ENCODE data around the gene GPR146. TPM values are rescaled to one million over a fixed set of nuclear protein-coding genes. Genes with fewer than 3 reads are reported as not detected.

GPR146 gene
- total and polyA plus RNA-seq, 9 of the 15 experiments (the other 6 are each of a cell fraction or from before 2014, with no cell fraction given): 0.22 to 3.6 (median 0.64) TPM; not detected in 2

DNA sequence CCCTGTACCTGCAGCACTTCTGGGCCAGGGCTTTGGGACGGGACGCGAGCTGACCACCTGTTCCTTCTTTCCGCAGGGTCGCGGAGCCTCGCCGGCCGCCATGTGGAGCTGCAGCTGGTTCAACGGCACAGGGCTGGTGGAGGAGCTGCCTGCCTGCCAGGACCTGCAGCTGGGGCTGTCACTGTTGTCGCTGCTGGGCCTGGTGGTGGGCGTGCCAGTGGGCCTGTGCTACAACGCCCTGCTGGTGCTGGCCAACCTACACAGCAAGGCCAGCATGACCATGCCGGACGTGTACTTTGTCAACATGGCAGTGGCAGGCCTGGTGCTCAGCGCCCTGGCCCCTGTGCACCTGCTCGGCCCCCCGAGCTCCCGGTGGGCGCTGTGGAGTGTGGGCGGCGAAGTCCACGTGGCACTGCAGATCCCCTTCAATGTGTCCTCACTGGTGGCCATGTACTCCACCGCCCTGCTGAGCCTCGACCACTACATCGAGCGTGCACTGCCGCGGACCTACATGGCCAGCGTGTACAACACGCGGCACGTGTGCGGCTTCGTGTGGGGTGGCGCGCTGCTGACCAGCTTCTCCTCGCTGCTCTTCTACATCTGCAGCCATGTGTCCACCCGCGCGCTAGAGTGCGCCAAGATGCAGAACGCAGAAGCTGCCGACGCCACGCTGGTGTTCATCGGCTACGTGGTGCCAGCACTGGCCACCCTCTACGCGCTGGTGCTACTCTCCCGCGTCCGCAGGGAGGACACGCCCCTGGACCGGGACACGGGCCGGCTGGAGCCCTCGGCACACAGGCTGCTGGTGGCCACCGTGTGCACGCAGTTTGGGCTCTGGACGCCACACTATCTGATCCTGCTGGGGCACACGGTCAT, 13.3 kb downstream of the GPR146 start:
- DNase-seq (ENCODE audit: extremely low read depth in 1 of 4, low spot score in 3 of 4) (no peak), FAIRE-seq (no peak), ATAC-seq (no peak)
- peaks cover 36 to 83% of the 10 kb centered on the region in 2 experiments for H3K4me1 ChIP-seq (replicated peaks in 1 of 2; ENCODE audit: control insufficient read depth in 2 of 2, insufficient read depth in 2 of 2, low read length in 2 of 2)
- peaks cover 10% of the 10 kb centered on the region; the same call in 1 of the 3 replicates for H3K79me2 ChIP-seq (ENCODE audit: control insufficient read depth, insufficient read depth, low read length)
- no peak overlapping the region for H3K9ac ChIP-seq (ENCODE audit: insufficient read depth in 1 of 2, low read depth in 2 of 2, low read length in 2 of 2)
- H3K36me3 ChIP-seq (ENCODE audit: control insufficient read depth, insufficient read depth, low read length): peaks cover 6% of the 10 kb centered on the region; the same call in 1 of the 3 replicates
- in situ Hi-C loops (cut with MboI): no loop called here
- peaks cover 3% of the 10 kb centered on the region for H3K9me1 ChIP-seq (ENCODE audit: control insufficient read depth, insufficient read depth, low read length)
- H4K20me1 ChIP-seq (replicated peaks; ENCODE audit: control insufficient read depth, insufficient read depth, low read length): 0 out of 2 replicates have a peak, but pooled peaks cover 2% of the 10 kb centered on the region
- TF ChIP-seq, protein P1, sequence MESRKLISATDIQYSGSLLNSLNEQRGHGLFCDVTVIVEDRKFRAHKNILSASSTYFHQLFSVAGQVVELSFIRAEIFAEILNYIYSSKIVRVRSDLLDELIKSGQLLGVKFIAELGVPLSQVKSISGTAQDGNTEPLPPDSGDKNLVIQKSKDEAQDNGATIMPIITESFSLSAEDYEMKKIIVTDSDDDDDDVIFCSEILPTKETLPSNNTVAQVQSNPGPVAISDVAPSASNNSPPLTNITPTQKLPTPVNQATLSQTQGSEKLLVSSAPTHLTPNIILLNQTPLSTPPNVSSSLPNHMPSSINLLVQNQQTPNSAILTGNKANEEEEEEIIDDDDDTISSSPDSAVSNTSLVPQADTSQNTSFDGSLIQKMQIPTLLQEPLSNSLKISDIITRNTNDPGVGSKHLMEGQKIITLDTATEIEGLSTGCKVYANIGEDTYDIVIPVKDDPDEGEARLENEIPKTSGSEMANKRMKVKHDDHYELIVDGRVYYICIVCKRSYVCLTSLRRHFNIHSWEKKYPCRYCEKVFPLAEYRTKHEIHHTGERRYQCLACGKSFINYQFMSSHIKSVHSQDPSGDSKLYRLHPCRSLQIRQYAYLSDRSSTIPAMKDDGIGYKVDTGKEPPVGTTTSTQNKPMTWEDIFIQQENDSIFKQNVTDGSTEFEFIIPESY (CRISPR knock-in tag; IDR thresholded peaks at IDR 0.05): peak; percentile 56
- TF ChIP-seq, protein P2, sequence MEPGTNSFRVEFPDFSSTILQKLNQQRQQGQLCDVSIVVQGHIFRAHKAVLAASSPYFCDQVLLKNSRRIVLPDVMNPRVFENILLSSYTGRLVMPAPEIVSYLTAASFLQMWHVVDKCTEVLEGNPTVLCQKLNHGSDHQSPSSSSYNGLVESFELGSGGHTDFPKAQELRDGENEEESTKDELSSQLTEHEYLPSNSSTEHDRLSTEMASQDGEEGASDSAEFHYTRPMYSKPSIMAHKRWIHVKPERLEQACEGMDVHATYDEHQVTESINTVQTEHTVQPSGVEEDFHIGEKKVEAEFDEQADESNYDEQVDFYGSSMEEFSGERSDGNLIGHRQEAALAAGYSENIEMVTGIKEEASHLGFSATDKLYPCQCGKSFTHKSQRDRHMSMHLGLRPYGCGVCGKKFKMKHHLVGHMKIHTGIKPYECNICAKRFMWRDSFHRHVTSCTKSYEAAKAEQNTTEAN (CRISPR knock-in tag; IDR thresholded peaks at IDR 0.05): no peak
- TF ChIP-seq ZNF124 (CRISPR knock-in tag; IDR thresholded peaks at IDR 0.05): 0 out of 2 replicates have a peak, but pooled peaks have one; percentile 41
- 96% methylated on average over 57 of the region's 62 CpGs for WGBS (ENCODE audit: insufficient coverage, low coverage, missing lambda C conversion rate)
- H2AFZ ChIP-seq (ENCODE audit: low read depth, low read length): no peak overlapping the region
- intact Hi-C loops (cut with micrococcal nuclease): no loop called here
- H3K4me3 ChIP-seq: no peak overlapping the region
- H3K27ac ChIP-seq (ENCODE audit: extremely low read depth, low read depth, low read length): no peak overlapping the region
- H3K9me3 ChIP-seq (replicated peaks; ENCODE audit: control insufficient read depth, insufficient read depth, low read depth, low read length): no peaks in the 10 kb centered on the region
- H3K4me2 ChIP-seq (ENCODE audit: insufficient read depth, low read length): no peak overlapping the region
- POLR2A ChIA-PET: interaction anchor here (1.4 to 1.5 kb wide), 2 partner anchors 12 to 16 kb away, joined by 3 to 6 read pairs; no protein-coding TSS in a partner anchor
- CTCF ChIA-PET (ENCODE audit: low intra/inter-chr PET ratio): no interaction called here
- no peaks in the 10 kb centered on the region for H3K27me3 ChIP-seq (ENCODE audit: control insufficient read depth in 2 of 2, insufficient read depth in 2 of 2, low read length in 2 of 2)
- no TSS peak for BruUV-seq (replicated peaks)
